Aorta (tissue), 5 donors: ENCODE measurements around the gene CCDC88A. TPM values are rescaled to one million over a fixed set of nuclear protein-coding genes. Genes with fewer than 3 reads are reported as not detected.
A peak's percentile ranks its signal among the peaks of the same experiment; 100 is the strongest.
"Not testable (repeated sequence)": the region's sequence is repeated elsewhere in the genome, so short reads cannot be mapped to it uniquely, and the experiment has no call there.

Experiments
- ATAC-seq: fragments of 200-7000 bp; cut with Tn5 transposase; one replicate; pipeline ENCODE4 v1.9.1; 2022; ENCODE audit warnings: moderate library complexity; ENCODE audit not compliant: low FRiP score
- DNase-seq, 2 donors: peaks; one replicate each; pipeline ENCODE4 v3.0.0-alpha.2; 2020
- H3K27ac ChIP-seq, 2 donors: one replicate each; pipeline ENCODE4 v1.5.1; 2013; ENCODE audit warnings: low read length in 2 of 2, mild to moderate bottlenecking in 2 of 2, moderate library complexity in 2 of 2, control low read depth in 1 of 2, inconsistent platforms in 1 of 2, low read depth in 1 of 2
- H3K27me3 ChIP-seq, 2 donors: one replicate each; pipeline ENCODE4 v1.6.1; 2013; ENCODE audit warnings: control low read depth in 1 of 2, low read length in 1 of 2, mild to moderate bottlenecking in 1 of 2, moderate library complexity in 1 of 2; ENCODE audit not compliant: insufficient read depth in 2 of 2, control insufficient read depth in 1 of 2
- H3K36me3 ChIP-seq, 2 donors: one replicate each; pipeline ENCODE4 v1.6.1; 2013; ENCODE audit warnings: control low read depth in 1 of 2, low read length in 1 of 2, mild to moderate bottlenecking in 1 of 2; ENCODE audit not compliant: insufficient read depth in 2 of 2, control insufficient read depth in 1 of 2
- H3K4me1 ChIP-seq, 2 donors: one replicate each; pipeline ENCODE4 v1.6.1; 2013; ENCODE audit warnings: low read length in 2 of 2, control low read depth in 1 of 2, mild to moderate bottlenecking in 1 of 2, moderate library complexity in 1 of 2; ENCODE audit not compliant: insufficient read depth in 2 of 2, control insufficient read depth in 1 of 2
- H3K4me3 ChIP-seq, 2 donors: one replicate each; pipeline ENCODE4 v1.5.1; 2013; ENCODE audit warnings: low read length in 2 of 2, control low read depth in 1 of 2, mild to moderate bottlenecking in 1 of 2
- H3K9me3 ChIP-seq: one replicate; pipeline ENCODE4 v1.6.1; 2013; ENCODE audit warnings: mild to moderate bottlenecking, low read length; ENCODE audit not compliant: control insufficient read depth
- WGBS, 2 donors: extraction: QIAGEN DNeasy Blood & Tissue Kit; methylation state at CpG; one replicate each; pipeline ENCODE4 v1.1.7; 2013; 5-methylcytosine and 5-hydroxymethylcytosine counted together
- intact Hi-C, 2 donors: fragments of 100-400 bp; cut with DNase I; formaldehyde crosslinking; loops; one replicate each; pipeline versions ENCODE4 v1.14.2 to v1.15.0; 2022
- polyA plus RNA-seq, 2 donors: library from polyadenylated mRNA; stranded (reverse); fragments of 200-250 nt; gene quantifications; one replicate each; pipeline ENCODE4 v1.2.3, GENCODE V29; 2013
- total RNA-seq, 2 donors: library from RNA; stranded (reverse); fragmentation: NEBNext Ultra II Directional; extraction: Animal tissue kit (Norgen Biotek cat#: 25700); gene quantifications; one replicate each; pipeline ENCODE4 v1.2.1, GENCODE V29; 2021
- donor health status: healthy with polysubstance abuse.
- donor health status: Bipolar disorder and iron deficiency.
- donor health status: DM: no; HTN: no; CAD: no.
- donor health status: DM: no; HTN: no; CAD: no.
- donor health status: DM: yes; HTN: yes; CAD: no.

The CCDC88A gene
- total and polyA plus RNA-seq, 4 donors: 17.4 to 92.4 (median 47.7) TPM

DNA sequence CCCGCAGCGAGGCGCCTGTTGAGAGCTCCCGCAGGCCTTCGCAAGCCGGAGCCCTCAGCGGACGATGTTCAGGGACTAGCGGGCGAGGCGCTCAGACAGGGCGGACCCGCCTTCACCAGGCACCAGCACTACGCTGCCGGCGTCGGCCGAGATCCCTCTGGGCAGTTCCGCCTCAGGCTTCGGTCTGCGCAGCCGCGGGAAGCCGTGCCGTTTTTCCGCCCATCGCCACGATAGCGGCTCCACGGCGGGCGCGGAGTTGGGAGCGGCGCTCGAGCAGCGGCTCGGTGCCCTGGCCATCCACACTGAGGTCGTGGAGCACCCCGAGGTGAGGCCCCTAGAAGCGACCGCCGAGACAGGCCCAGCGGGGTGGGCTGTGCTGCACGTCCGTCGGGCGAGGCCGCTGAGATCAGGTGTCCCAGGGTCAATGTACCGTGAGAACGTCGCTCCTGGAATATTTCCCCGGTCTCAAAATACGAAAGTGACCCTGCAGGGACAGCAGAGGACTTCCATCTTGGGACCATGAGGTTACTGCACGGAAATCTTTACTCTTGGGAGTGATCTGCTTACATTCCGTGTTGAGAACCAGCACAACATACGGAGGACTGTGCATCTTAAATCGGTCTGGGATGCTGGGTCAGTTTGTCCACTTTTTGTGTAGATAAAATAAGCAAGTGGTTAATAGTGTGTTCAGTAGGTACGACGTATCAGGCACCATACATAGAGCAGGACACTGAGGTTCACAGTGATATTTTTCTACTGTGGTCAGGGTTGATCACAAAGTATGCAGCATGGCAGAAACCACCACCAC, 137.3 kb downstream of the CCDC88A start:
- H3K9me3 ChIP-seq: no peaks in the 10 kb centered on the region
- peak overlapping the region; percentile 45 to 88 for H3K27ac ChIP-seq
- H3K36me3 ChIP-seq: no peaks in the 10 kb centered on the region
- intact Hi-C loops: loop anchor here (5.0 kb wide), 1 partner anchor 135 kb away; the partner anchor contains the start of gene CCDC88A (in 2 of the 2)
- ATAC-seq (peak; percentile 99), DNase-seq (peak; percentile 95 to 98)
- no peaks in the 10 kb centered on the region for H3K27me3 ChIP-seq
- 0 to 1% methylated on average over 59 to 60 of the region's 60 CpGs for WGBS, 2 donors
- H3K4me3 ChIP-seq: peak overlapping the region; percentile 43 to 46
- H3K4me1 ChIP-seq: no peaks in the 10 kb centered on the region

- not testable (repeated sequence) for ATAC-seq, H3K9me3 ChIP-seq, H3K4me3 ChIP-seq, H3K27me3 ChIP-seq, H3K36me3 ChIP-seq, H3K4me1 ChIP-seq, H3K27ac ChIP-seq, DNase-seq
- WGBS, 2 donors: 83 to 94% methylated on average over 5 of the region's 5 CpGs
- intact Hi-C loops: loop anchor here (5.0 kb wide), 1 partner anchor 136 kb away; the partner anchor contains the start of gene CCDC88A (in 2 of the 2)
These were observed 138.7 kb downstream of the CCDC88A start for GRCh38 chr2:55280851-55281546.

- ATAC-seq, H3K4me1 ChIP-seq, H3K27me3 ChIP-seq, H3K36me3 ChIP-seq, DNase-seq, H3K27ac ChIP-seq, H3K9me3 ChIP-seq, H3K4me3 ChIP-seq: not testable (repeated sequence)
- WGBS, 2 donors: 45 to 51% methylated on average over 7 of the region's 7 CpGs
- intact Hi-C loops: loop anchor here (5.0 kb wide), 1 partner anchor 137 kb away; the partner anchor contains the start of gene CCDC88A (in 2 of the 2)
These were observed 139.7 kb downstream of the CCDC88A start for GRCh38 chr2:55279859-55280424.

DNA sequence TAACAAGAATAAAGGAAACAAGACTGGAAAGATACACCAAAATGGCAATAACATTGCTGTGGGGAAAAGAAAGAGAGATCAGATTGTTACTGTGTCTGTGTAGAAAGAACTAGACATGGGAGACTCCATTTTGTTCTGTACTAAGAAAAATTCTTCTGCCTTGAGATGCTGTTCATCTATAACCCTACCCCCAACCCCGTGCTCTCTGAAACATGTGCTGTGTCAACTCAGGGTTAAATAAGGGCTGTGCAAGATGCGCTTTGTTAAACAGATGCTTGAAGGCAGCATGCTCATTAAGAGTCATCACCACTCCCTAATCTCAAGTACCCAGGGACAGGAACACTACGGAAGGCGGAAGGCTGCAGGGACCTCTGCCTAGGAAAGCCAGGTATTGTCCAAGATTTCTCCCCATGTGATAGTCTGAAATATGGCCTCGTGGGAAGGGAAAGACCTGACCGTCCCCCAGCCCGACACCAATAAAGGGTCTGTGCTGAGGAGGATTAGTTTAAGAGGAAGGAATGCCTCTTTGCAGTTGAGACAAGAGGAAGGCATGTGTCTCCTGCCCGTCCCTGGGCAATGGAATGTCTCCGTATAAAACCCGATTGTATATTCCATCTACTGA, 140.3 kb downstream of the CCDC88A start:
- H3K4me3 ChIP-seq, DNase-seq, ATAC-seq, H3K36me3 ChIP-seq, H3K27me3 ChIP-seq, H3K27ac ChIP-seq, intact Hi-C loops, H3K4me1 ChIP-seq, H3K9me3 ChIP-seq: not testable (repeated sequence)
- 22% methylated on average over 10 of the region's 10 CpGs for WGBS, 2 donors

GRCh38 chr2:55277310-55277709, 142.3 kb downstream of the CCDC88A start:
- intact Hi-C loops: no loop called here
- ATAC-seq (no peak), DNase-seq (no peak)
- Histone ChIP-seq H3K4me1 (no peaks in the 10 kb centered on the region), H3K4me3 (no peak overlapping the region), H3K27me3 (no peaks in the 10 kb centered on the region), H3K36me3 (no peaks in the 10 kb centered on the region), H3K9me3 (no peaks in the 10 kb centered on the region), H3K27ac (no peak overlapping the region)
- WGBS, 2 donors: 80 to 87% methylated on average over 3 of the region's 3 CpGs

GRCh38 chr2:55274346-55274745, 145.3 kb downstream of the CCDC88A start:
- intact Hi-C loops, H3K4me3 ChIP-seq, H3K4me1 ChIP-seq, DNase-seq, H3K36me3 ChIP-seq, H3K9me3 ChIP-seq, H3K27ac ChIP-seq, ATAC-seq, H3K27me3 ChIP-seq: not testable (repeated sequence)
- 97 to 98% methylated on average over 2 of the region's 2 CpGs for WGBS, 2 donors

GRCh38 chr2:55269645-55269990, 150.0 kb downstream of the CCDC88A start:
- Histone ChIP-seq H3K27ac (peak overlapping the region in 1 of 2 donors; percentile 61), H3K9me3 (no peaks in the 10 kb centered on the region), H3K27me3 (no peaks in the 10 kb centered on the region), H3K36me3 (no peaks in the 10 kb centered on the region), H3K4me1 (no peaks in the 10 kb centered on the region), H3K4me3 (peak overlapping the region; percentile 11 to 73)
- intact Hi-C loops: loop anchor here (5.0 kb wide), 1 partner anchor 163 kb away; no protein-coding TSS in a partner anchor
- DNase-seq (no peak), ATAC-seq (no peak)
- 48 to 55% methylated on average over 7 of the region's 7 CpGs for WGBS, 2 donors

DNA sequence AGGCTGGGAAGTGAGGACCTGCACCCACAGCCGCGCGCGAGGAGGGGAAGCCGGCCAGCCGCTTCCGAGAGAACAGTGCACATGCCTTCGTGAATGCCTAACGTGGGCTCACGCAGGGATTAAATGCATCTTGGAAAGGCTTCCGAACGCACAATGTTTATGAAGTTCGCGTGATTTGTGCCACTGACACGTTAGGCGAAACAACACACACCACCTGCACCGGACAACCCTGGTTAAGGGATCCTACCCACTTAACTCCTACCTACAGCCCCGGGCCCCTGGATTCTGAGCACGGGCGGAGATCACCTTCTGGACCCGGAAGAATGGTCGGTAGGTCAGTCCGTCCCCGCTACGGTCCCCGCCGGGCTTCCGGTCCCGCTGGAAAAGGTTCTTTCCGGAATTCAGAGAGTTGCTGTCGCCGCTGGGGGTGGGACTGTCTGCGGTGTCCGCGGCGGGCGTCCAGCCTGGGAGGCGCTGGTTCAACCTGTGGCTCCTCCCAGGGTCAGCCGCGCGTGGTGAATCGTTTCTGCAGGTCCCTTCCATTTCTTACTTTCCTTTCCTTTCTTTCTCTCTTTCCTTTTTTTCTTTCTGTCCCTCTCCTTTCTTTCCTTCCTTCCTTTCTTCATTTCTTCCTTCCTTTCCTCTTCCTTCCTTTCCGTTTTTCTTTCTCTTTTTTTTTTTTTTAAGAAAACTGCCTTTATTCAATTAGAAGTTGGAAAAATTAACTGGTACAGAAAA, 150.6 kb downstream of the CCDC88A start, which contains the start of gene MTIF2:
TSS of gene MTIF2 (minus strand) at position 325 of the 738 bp plus-strand sequence. CDS start 5,373 bp downstream, outside the sequence.
- ATAC-seq: peak; percentile 98
- WGBS, 2 donors: 0 to 1% methylated on average over 43 of the region's 43 CpGs
- intact Hi-C loops: loop anchor here (5.0 kb wide), 1 partner anchor 163 kb away; no protein-coding TSS in a partner anchor

More for the DNA sequence above, 150.6 kb downstream of the CCDC88A start, which contains the start of gene MTIF2:
- Histone ChIP-seq H3K27me3 (no peaks in the 10 kb centered on the region), H3K9me3 (no peaks in the 10 kb centered on the region), H3K4me1 (no peaks in the 10 kb centered on the region), H3K36me3 (no peaks in the 10 kb centered on the region), H3K4me3 (peak within 1 kb of the TSS; percentile 15 to 73), H3K27ac (peak within 1 kb of the TSS; percentile 52 to 62)
- DNase-seq: peak; percentile 98
